ENCODE results near the gene FKBP10. TPM values are rescaled to one million over a fixed set of nuclear protein-coding genes. Genes with fewer than 3 reads are reported as not detected.

FKBP10 gene
- total and polyA plus RNA-seq, 4 donors, result 0.71 to 17.6 (median 5.6) TPM

- TF ChIP-seq REST (IDR thresholded peaks at IDR 0.05) (no peak), NR2F2 (IDR thresholded peaks at IDR 0.05) (no peak)
These were observed 46.7 kb upstream of the FKBP10 start (continued) for GRCh38 chr17:41766135-41766534.

- Histone ChIP-seq H3K4me1 (ENCODE audit: control insufficient read depth in 4 of 4, insufficient read depth in 4 of 4, low read length in 3 of 4) (peaks cover 6 to 29% (median 16%) of the 10 kb centered on the region in 4 donors), H3K27me3 (ENCODE audit: control insufficient read depth in 4 of 4, insufficient read depth in 4 of 4, low read length in 3 of 4) (no peaks in the 10 kb centered on the region), H3K9ac (ENCODE audit: low read depth in 1 of 2, low read length in 2 of 2) (no peak overlapping the region), H3K36me3 (ENCODE audit: control insufficient read depth in 4 of 4, insufficient read depth in 3 of 4, low read depth in 1 of 4, low read length in 3 of 4) (peaks cover 12 to 59% (median 45%) of the 10 kb centered on the region in 4 donors), H3K9me3 (ENCODE audit: control insufficient read depth in 4 of 4, low read length in 3 of 4) (no peaks in the 10 kb centered on the region), H3K27ac (ENCODE audit: low read depth in 1 of 2, low read length in 2 of 2) (no peak overlapping the region), H3K4me3 (ENCODE audit: low read depth in 1 of 3, low read length in 3 of 3) (no peak overlapping the region)
- TF ChIP-seq FOXA1 (IDR thresholded peaks at IDR 0.05) (no peak), ZBTB33 (IDR thresholded peaks at IDR 0.05) (no peak), FOXA2 (IDR thresholded peaks at IDR 0.05) (no peak), MAX (IDR thresholded peaks at IDR 0.05) (no peak), TAF1 (conservative IDR thresholded peaks at IDR 0.05) (no peak), CTCF (IDR thresholded peaks at IDR 0.05; ENCODE audit: low read depth, low read length, missing input control) (no peak), JUND (IDR thresholded peaks at IDR 0.05) (no peak), RXRA (IDR thresholded peaks at IDR 0.05) (no peak), YY1 (IDR thresholded peaks at IDR 0.05) (no peak), SP1 (IDR thresholded peaks at IDR 0.05) (no peak), NR2F2 (IDR thresholded peaks at IDR 0.05) (no peak), RAD21 (IDR thresholded peaks at IDR 0.05) (no peak), GABPA (IDR thresholded peaks at IDR 0.05 in 1 of 2, conservative IDR thresholded peaks at IDR 0.05 in 1 of 2) (no peak), HNF4A (conservative IDR thresholded peaks at IDR 0.05) (no peak), EGR1 (IDR thresholded peaks at IDR 0.05; ENCODE audit: low read depth in 2 of 2) (no peak), HNF4G (IDR thresholded peaks at IDR 0.05) (no peak), ATF3 (IDR thresholded peaks at IDR 0.05) (no peak), REST (IDR thresholded peaks at IDR 0.05) (no peak)
- DNase-seq (ENCODE audit: low spot score), result no peak
- WGBS, result 97% methylated on average over 18 of the region's 18 CpGs
These were observed 45.3 kb upstream of the FKBP10 start for GRCh38 chr17:41767324-41768042.
